Measurements from ENCODE around the gene GLIPR1L2.

Gene GLIPR1L2

DNA sequence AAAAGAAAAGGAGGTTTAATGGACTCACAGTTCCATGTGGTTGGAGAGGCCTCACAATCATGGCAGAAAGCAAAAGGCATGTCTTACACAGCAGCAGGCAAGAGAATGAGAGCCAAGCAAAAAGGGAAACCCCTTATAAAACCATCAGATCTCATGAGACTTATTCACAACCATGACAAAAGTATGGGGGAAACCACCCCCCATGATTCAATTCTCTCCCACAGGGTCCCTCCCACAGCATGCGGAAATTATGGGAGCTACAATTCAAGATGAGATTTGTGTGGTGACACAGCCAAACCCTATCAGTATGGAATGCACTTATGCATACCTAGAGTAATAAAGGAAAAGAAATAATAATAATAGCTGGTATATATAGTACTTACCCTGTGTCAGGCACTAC is 85.2 kb downstream of the GLIPR1L2 start:
- DNase-seq, result no peak

DNA sequence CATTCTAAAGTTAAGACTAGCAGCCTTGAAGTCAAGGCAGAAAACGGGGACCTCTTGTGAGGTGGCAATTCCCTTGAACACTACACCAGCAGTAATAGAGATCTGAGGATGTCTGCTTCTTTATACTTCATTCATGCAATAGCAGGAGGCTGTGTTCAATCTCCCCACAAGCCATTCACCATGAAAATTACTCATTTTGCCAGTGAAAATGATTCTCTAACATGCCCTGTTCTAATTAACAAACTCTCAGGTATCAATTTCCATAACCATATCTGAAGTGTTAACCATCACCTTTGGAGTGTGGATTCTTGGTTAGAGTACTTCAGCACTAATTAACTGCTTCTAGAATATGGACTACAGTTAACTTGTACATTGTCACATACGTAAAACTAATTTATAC is 86.2 kb downstream of the GLIPR1L2 start:
- no peak for DNase-seq

DNA sequence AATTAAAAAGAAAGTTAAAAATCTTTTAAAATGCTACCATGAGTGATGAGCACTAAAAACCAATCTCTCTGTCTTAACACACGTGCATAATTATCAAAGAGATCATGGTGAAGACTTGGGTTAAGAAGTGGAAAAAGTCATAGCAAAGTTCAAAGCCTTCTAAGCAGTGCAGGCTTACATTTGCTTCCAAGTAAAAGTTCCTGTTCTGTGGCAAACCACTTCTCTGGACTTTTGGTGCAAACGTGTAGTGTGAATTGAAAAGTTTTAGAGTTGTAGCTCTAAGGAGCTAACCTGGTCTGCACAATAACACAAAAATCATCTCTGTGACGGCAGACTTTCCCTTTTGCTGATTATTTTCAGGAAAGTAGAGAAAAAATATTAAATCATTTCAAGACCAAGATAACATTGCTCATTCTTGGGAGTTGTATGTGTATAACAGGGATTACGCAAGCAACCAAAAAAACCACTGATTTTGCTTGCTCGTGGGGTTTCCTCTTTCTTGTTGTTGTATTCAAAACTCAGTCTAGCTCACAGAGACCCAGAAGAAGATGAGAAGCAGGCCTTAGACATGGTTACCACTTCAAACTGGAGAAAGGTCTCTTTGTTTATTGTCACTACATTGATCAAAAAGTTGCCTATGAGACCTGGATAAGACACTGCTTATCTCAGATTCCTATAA is 87.4 kb downstream of the GLIPR1L2 start:
- no peak for DNase-seq

DNA sequence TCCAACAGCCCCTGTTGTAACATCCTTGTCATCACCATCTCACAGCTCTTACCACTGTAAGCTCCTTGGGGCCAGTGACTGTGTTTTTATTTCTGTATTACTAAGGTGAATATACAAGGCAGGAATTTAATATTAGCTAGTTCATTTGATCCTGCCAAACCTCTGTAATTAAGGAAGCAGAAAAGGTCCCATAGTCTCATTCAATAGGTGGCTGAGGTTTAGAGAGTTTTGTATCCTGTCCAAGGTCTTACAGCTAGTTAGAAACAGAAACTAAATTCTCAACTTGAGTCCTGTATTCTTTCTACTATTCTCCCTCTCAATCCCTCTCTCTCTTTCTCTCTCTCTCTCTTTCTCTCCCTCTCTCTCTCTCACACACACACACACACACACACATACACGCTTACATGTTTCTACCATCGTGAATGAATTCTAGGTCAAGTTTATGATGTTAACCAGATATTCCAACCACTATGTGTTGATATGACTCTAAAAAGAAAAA is 89.1 kb downstream of the GLIPR1L2 start:
- DNase-seq, result no peak

DNA sequence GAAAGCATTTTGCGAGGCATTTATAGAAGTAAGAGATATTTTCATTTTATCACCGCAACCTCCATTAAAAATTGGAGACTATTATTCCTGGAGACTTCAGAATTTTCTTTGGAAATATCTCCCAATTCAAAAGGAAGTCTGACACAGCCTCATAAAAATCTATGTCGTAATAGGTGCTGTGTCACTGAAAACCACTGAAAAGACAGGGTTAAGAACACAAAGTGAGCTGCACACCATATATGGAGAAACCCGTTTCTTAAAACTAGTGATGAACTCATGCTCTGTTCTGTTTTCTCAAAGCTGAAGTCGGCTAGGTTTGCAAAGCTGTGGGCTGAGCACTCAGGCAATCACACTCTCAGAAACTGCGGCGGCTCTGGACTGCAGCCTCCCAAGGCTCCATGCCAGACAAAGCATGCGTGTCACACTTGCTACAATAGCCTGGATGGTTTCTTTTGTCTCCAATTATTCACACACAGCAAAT is 89.6 kb downstream of the GLIPR1L2 start, which contains the start of gene GLIPR1:
Gene GLIPR1 (plus strand): TSS at position 287 of the 481 bp plus-strand sequence. CDS start 126 bp downstream, at position 413.
- peak in 44 of 56 donors; percentile 1 to 64 (median 20) for DNase-seq

DNA sequence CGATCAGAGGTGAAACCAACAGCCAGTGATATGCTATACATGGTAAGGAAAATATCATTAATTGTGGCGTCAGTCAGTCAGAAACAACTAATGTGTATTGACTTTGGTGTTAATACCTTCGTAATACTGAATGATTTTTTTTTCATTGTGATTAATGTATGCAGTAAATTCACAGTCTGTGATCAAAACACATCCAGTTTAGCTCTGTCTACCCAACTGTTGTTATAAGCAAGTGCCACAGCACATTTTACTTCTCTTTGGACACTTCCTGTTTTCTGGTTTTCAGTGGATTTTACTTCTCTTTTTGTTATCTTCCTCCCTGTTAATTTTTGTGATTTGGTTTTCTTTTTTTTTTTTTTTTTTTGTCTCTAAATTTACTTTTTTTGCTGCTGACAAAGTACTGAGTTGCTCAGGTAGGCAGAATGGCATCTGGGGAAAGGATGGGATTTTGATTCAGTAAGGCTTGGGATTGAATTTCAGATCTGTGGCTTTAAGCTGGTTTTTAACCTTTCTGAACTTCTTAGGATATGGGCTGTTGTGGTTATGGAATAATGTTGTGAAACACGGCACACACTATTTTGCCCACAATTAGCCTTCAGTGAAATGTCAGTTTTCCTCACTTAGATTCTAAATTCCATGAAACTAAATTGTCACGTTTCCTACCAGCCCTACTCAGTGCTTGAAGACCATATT is 90.3 kb downstream of the GLIPR1L2 start:
- no peak for DNase-seq

DNA sequence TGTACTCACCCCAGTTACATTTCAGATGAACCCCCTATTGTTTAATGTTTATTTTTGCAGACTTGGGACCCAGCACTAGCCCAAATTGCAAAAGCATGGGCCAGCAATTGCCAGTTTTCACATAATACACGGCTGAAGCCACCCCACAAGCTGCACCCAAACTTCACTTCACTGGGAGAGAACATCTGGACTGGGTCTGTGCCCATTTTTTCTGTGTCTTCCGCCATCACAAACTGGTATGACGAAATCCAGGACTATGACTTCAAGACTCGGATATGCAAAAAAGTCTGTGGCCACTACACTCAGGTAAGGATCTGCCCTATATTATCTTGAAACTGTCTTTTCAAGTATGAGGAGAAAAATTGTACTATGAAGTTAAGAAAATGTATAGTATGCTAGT is 90.9 kb downstream of the GLIPR1L2 start:
- no peak for DNase-seq
